Glutamatergic neuron (in vitro differentiated cells): ENCODE data around the gene ARHGEF4. TPM values are rescaled to one million over a fixed set of nuclear protein-coding genes. Genes with fewer than 3 reads are reported as not detected.

Experiments
- DNase-seq: peaks from one replicate; pipeline ENCODE4 v3.0.0; 2022
- H3K27ac Mint-ChIP-seq: one replicate; pipeline ENCODE4 v1.8.0; 2020; ENCODE audit warnings: mild to moderate bottlenecking, mixed read lengths, inconsistent platforms; ENCODE audit not compliant: unreplicated experiment
- H3K27me3 Mint-ChIP-seq: one replicate; pipeline ENCODE4 v1.8.0; 2020; ENCODE audit warnings: mild to moderate bottlenecking, moderate library complexity, mixed read lengths, inconsistent platforms; ENCODE audit not compliant: unreplicated experiment
- H3K36me3 Mint-ChIP-seq: one replicate; pipeline ENCODE4 v1.8.0; 2020; ENCODE audit warnings: mild to moderate bottlenecking, mixed read lengths, inconsistent platforms; ENCODE audit not compliant: unreplicated experiment
- H3K4me1 Mint-ChIP-seq: one replicate; pipeline ENCODE4 v1.8.0; 2020; ENCODE audit warnings: mild to moderate bottlenecking, low read depth, mixed read lengths, inconsistent platforms; ENCODE audit not compliant: unreplicated experiment
- H3K4me3 Mint-ChIP-seq: one replicate; pipeline ENCODE4 v1.8.0; 2020; ENCODE audit warnings: mild to moderate bottlenecking, mixed read lengths, inconsistent platforms; ENCODE audit not compliant: unreplicated experiment
- H3K9me3 Mint-ChIP-seq: one replicate; pipeline ENCODE4 v1.8.0; 2020; ENCODE audit warnings: mild to moderate bottlenecking, moderate library complexity, mixed read lengths, inconsistent platforms; ENCODE audit not compliant: unreplicated experiment
- CTCF ChIP-seq: fragments of 200-600 bp; sonication (generic); IDR thresholded peaks from one replicate; pipeline ENCODE4 v1.5.0; 2021; ENCODE audit not compliant: partially characterized antibody, unreplicated experiment
- total RNA-seq: library from RNA; stranded (reverse); fragmentation: NEBNext Ultra II Directional; extraction: Animal tissue kit (Norgen Biotek cat#: 25700); gene quantifications from one replicate; pipeline ENCODE4 v1.2.1, GENCODE V29; 2021; ENCODE audit not compliant: unreplicated experiment

Gene ARHGEF4
- total RNA-seq, 1 donor from 2014 or later: 6.1 TPM

GRCh38 chr2:131043199-131044074, 206.7 kb downstream of the ARHGEF4 start:
- H3K36me3 Mint-ChIP-seq: peaks cover 3% of the 10 kb centered on the region
- no peak overlapping the region for H3K27ac Mint-ChIP-seq
- H3K4me1 Mint-ChIP-seq: peaks cover 15% of the 10 kb centered on the region
- no peak for DNase-seq
- H3K27me3 Mint-ChIP-seq: peaks cover 2% of the 10 kb centered on the region
- peaks cover 7% of the 10 kb centered on the region for H3K9me3 Mint-ChIP-seq
- H3K4me3 Mint-ChIP-seq: no peak overlapping the region
- no peak for TF ChIP-seq CTCF

GRCh38 chr2:131044075-131044756, 207.5 kb downstream of the ARHGEF4 start:
- no peak for DNase-seq
- Mint-ChIP-seq H3K4me3 (no peak overlapping the region), H3K27me3 (peaks cover 2% of the 10 kb centered on the region), H3K4me1 (peaks cover 15% of the 10 kb centered on the region), H3K36me3 (peaks cover 3% of the 10 kb centered on the region), H3K27ac (no peak overlapping the region), H3K9me3 (peaks cover 7% of the 10 kb centered on the region)
- no peak for TF ChIP-seq CTCF

GRCh38 chr2:131044757-131045150, 208.0 kb downstream of the ARHGEF4 start:
- no peak for TF ChIP-seq CTCF
- Mint-ChIP-seq H3K9me3 (peaks cover 7% of the 10 kb centered on the region), H3K4me1 (peaks cover 15% of the 10 kb centered on the region), H3K27me3 (peaks cover 3% of the 10 kb centered on the region), H3K27ac (no peak overlapping the region), H3K4me3 (no peak overlapping the region), H3K36me3 (peaks cover 3% of the 10 kb centered on the region)
- no peak for DNase-seq

GRCh38 chr2:131045286-131046027, 208.7 kb downstream of the ARHGEF4 start:
- Mint-ChIP-seq H3K27ac (no peak overlapping the region), H3K4me3 (no peak overlapping the region), H3K27me3 (peaks cover 5% of the 10 kb centered on the region), H3K4me1 (peaks cover 17% of the 10 kb centered on the region), H3K36me3 (peaks cover 3% of the 10 kb centered on the region), H3K9me3 (peaks cover 7% of the 10 kb centered on the region)
- TF ChIP-seq CTCF: no peak
- no peak for DNase-seq
